ENCODE measurements around the gene EIF2B4.

DNA sequence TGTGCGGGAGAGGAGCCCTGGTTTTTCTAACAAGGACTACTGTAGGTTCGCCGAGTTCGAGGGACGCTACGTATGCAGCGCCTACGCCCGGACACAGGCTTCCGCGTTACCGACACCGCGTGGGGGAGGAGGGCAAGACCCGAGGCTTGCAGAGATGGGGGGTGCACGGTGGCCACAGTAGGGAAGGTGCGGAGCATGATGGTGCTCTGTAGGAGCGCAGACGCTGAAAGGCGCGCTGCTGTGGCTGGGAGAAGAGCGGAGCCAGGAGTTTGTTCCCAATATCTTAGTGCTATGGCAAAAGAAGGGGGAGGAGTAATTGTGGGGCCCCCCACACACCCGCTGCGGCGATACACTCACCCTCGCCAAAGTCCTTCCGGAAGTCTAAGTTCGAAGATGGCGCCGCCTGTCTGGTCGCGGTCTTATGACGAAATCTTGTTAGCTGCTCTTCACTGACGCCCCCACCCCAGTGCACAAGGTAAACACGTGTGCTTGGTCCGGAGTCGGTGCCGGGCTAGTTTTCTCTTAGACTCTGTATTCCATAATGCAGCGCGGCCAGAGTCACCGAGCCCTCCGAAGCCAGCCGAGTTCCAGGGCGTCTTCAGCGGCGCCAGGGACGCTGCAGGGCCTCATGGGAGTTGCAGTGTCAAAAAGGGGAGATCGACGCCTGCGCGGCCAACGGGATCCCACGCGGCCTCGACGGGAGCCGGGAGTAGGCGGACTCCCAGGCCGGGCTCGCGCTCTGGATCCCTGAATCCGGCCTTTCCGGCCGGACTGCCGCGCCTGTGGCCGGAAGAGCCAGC lies 13.6 kb downstream of the EIF2B4 start, which contains the start of gene GTF3C2:
- TF ChIP-seq POLR2A (IDR thresholded peaks at IDR 0.05), result peak; percentile 54
- TF ChIP-seq, protein P1, sequence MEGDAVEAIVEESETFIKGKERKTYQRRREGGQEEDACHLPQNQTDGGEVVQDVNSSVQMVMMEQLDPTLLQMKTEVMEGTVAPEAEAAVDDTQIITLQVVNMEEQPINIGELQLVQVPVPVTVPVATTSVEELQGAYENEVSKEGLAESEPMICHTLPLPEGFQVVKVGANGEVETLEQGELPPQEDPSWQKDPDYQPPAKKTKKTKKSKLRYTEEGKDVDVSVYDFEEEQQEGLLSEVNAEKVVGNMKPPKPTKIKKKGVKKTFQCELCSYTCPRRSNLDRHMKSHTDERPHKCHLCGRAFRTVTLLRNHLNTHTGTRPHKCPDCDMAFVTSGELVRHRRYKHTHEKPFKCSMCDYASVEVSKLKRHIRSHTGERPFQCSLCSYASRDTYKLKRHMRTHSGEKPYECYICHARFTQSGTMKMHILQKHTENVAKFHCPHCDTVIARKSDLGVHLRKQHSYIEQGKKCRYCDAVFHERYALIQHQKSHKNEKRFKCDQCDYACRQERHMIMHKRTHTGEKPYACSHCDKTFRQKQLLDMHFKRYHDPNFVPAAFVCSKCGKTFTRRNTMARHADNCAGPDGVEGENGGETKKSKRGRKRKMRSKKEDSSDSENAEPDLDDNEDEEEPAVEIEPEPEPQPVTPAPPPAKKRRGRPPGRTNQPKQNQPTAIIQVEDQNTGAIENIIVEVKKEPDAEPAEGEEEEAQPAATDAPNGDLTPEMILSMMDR (IDR thresholded peaks at IDR 0.05), result peak in 3 of 5 experiments; percentile 7 to 32 (median 11)
- TF ChIP-seq POLR2AphosphoS5 (IDR thresholded peaks at IDR 0.05), result peak; percentile 39 to 69 (median 50)

Data from transverse colon (tissue), 4 donors.